GM18909 (cell line): ENCODE measurements around the gene BMERB1.

ENCODE experiments used
- ATAC-seq: cut with Tn5 transposase; IDR thresholded peaks from one replicate; pipeline ENCODE4 v1.9.1; 2021; ENCODE audit warnings: mild to moderate bottlenecking; ENCODE audit not compliant: unreplicated experiment, poor library complexity

The BMERB1 gene

GRCh38 chr16:15635926-15636325 lies 201.5 kb downstream of the BMERB1 start:
- ATAC-seq, result no peak

- ATAC-seq, result peak; percentile 48
These were observed 202.0 kb downstream of the BMERB1 start for GRCh38 chr16:15636392-15636873.
